ENCODE results near the gene SRPRB. TPM values are rescaled to one million over a fixed set of nuclear protein-coding genes. Genes with fewer than 3 reads are reported as not detected.

SRPRB gene
- total RNA-seq, 4 donors from 2014 or later = 13.8 to 32.1 (median 24.4) TPM

DNA sequence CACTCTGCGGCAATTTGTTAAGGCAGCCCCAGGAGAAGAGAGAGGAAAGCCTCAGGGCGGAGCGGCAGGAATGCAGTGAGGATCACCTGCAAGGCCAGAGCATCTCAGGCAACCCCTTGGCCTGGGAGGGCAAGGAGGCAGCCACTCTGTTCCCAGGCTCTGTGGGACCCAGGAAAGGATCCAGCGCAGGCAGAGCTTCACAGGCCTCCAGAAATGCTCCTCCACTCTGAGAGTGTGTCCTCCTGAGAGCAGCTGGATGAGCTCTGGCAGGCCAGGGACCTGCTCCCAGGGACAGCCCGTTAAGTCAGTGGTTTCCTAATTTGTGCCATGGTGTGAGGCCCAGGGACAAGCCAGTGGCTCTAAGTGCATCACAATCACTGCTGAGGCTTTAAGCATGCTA, 54.9 kb downstream of the SRPRB start:
- ATAC-seq = no peak
- H3K27me3 ChIP-seq = no peaks in the 10 kb centered on the region
- WGBS, 2 donors (ENCODE audit: low coverage in 1 of 2) = 100% methylated on average over 3 of the region's 5 CpGs; no CpG with 5 or more reads in 1 of the 2 donors

DNA sequence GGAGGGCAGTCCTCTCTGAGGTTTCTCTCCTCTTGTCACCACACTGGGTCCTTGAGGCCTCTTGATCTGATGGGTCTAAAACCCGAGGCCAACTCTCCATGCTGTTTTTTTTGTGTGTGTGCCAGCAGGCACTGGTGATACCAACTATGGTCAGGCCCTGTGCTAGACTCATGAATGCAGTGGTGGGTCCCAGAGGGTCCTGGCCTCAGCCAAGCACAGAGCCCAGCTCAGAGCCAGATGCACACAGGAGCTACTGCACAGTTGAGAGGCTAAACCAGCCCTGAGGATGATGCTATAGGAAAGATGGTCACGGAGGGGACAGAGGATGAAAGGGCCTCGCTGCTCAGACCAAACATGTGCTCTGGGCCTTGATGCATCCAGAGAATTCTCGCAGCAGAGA, 56.5 kb downstream of the SRPRB start:
- H3K27me3 ChIP-seq = no peaks in the 10 kb centered on the region
- H3K4me3 ChIP-seq = no peak overlapping the region
- H3K27ac ChIP-seq = no peak overlapping the region
- TF ChIP-seq EP300 (IDR thresholded peaks at IDR 0.05) (no peak), POLR2AphosphoS5 (IDR thresholded peaks at IDR 0.05) (no peak), POLR2A (IDR thresholded peaks at IDR 0.05) (no peak)
- TF ChIP-seq, protein P1, sequence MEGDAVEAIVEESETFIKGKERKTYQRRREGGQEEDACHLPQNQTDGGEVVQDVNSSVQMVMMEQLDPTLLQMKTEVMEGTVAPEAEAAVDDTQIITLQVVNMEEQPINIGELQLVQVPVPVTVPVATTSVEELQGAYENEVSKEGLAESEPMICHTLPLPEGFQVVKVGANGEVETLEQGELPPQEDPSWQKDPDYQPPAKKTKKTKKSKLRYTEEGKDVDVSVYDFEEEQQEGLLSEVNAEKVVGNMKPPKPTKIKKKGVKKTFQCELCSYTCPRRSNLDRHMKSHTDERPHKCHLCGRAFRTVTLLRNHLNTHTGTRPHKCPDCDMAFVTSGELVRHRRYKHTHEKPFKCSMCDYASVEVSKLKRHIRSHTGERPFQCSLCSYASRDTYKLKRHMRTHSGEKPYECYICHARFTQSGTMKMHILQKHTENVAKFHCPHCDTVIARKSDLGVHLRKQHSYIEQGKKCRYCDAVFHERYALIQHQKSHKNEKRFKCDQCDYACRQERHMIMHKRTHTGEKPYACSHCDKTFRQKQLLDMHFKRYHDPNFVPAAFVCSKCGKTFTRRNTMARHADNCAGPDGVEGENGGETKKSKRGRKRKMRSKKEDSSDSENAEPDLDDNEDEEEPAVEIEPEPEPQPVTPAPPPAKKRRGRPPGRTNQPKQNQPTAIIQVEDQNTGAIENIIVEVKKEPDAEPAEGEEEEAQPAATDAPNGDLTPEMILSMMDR (IDR thresholded peaks at IDR 0.05) = no peak
- 86% methylated on average over 4 of the region's 4 CpGs; no CpG with 5 or more reads in 1 of the 2 donors for WGBS, 2 donors (ENCODE audit: low coverage in 1 of 2)
- H3K36me3 ChIP-seq = peaks cover 0 to 10% of the 10 kb centered on the region in 2 donors
- ATAC-seq = no peak
- no peaks in the 10 kb centered on the region for H3K9me3 ChIP-seq
- no peaks in the 10 kb centered on the region for H3K4me1 ChIP-seq

More for the DNA sequence above, 54.9 kb downstream of the SRPRB start:
- Histone ChIP-seq H3K4me3 (no peak overlapping the region), H3K27ac (no peak overlapping the region), H3K36me3 (peaks cover 0 to 10% of the 10 kb centered on the region in 2 donors), H3K9me3 (no peaks in the 10 kb centered on the region), H3K4me1 (no peaks in the 10 kb centered on the region)
- TF ChIP-seq POLR2A (IDR thresholded peaks at IDR 0.05) = no peak
- TF ChIP-seq, protein P1 (IDR thresholded peaks at IDR 0.05) = no peak
- TF ChIP-seq POLR2AphosphoS5 (IDR thresholded peaks at IDR 0.05) = no peak
- TF ChIP-seq EP300 (IDR thresholded peaks at IDR 0.05) = no peak

DNA sequence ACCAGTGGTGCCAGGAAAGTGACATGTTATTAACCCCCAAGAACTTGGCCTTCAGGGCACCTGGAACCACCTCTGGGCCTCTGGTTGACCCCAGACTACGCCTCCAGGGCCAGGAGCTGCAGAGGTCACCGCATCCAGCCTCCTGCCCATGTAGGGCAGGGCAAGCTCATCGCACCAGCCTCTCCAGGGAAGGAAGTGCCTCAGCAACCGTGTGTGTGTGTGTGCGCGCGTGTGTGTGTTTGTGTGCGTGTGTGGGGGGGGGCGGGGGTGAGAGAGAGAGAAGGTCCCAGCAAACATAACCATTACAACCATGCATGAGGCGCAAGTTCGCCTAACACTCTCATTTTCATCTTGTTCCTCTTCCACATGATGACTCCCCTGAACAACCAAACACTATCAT, 58.3 kb downstream of the SRPRB start:
- Histone ChIP-seq H3K36me3 (peaks cover 0 to 10% of the 10 kb centered on the region in 2 donors), H3K9me3 (no peaks in the 10 kb centered on the region), H3K4me1 (peaks cover 0 to 9% (median 0%) of the 10 kb centered on the region in 3 donors), H3K4me3 (no peak overlapping the region), H3K27me3 (no peaks in the 10 kb centered on the region), H3K27ac (no peak overlapping the region)
- TF ChIP-seq POLR2A (IDR thresholded peaks at IDR 0.05) = no peak
- TF ChIP-seq, protein P1 (IDR thresholded peaks at IDR 0.05) = no peak
- no peak for TF ChIP-seq POLR2AphosphoS5 (IDR thresholded peaks at IDR 0.05)
- TF ChIP-seq EP300 (IDR thresholded peaks at IDR 0.05) = no peak
- ATAC-seq = no peak
- 89% methylated on average over 3 of the region's 11 CpGs; no CpG with 5 or more reads in 1 of the 2 donors for WGBS, 2 donors (ENCODE audit: low coverage in 1 of 2)

DNA sequence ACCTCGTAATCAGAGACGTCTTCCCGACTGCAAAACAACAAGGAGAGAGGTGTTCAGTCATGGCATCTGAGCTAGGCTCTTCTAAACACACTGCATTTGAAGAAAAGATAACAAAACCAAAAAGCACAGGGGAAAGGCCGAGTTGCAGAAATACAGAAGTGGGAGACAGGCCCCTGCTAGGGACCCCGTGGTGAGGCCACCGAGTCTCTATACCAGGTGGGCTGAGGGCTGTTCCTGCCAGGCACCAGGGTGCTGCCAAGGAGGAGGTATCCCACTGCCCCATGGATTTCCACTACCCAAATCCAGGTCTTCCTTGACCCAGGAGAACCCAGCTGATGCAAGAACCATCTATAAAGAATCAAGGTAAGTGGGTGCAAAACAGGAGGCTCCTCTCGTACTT, 59.0 kb downstream of the SRPRB start:
- Histone ChIP-seq H3K4me1 (peaks cover 0 to 15% (median 0%) of the 10 kb centered on the region in 3 donors), H3K36me3 (peaks cover 0 to 10% of the 10 kb centered on the region in 2 donors), H3K4me3 (no peak overlapping the region), H3K27ac (no peak overlapping the region), H3K9me3 (no peaks in the 10 kb centered on the region), H3K27me3 (no peaks in the 10 kb centered on the region)
- ATAC-seq = no peak
- no peak for TF ChIP-seq POLR2A (IDR thresholded peaks at IDR 0.05)
- TF ChIP-seq POLR2AphosphoS5 (IDR thresholded peaks at IDR 0.05) = no peak
- TF ChIP-seq EP300 (IDR thresholded peaks at IDR 0.05) = no peak
- TF ChIP-seq, protein P1 (IDR thresholded peaks at IDR 0.05) = no peak
- WGBS, 2 donors (ENCODE audit: low coverage in 1 of 2) = 81% methylated on average over 5 of the region's 7 CpGs; no CpG with 5 or more reads in 1 of the 2 donors

DNA sequence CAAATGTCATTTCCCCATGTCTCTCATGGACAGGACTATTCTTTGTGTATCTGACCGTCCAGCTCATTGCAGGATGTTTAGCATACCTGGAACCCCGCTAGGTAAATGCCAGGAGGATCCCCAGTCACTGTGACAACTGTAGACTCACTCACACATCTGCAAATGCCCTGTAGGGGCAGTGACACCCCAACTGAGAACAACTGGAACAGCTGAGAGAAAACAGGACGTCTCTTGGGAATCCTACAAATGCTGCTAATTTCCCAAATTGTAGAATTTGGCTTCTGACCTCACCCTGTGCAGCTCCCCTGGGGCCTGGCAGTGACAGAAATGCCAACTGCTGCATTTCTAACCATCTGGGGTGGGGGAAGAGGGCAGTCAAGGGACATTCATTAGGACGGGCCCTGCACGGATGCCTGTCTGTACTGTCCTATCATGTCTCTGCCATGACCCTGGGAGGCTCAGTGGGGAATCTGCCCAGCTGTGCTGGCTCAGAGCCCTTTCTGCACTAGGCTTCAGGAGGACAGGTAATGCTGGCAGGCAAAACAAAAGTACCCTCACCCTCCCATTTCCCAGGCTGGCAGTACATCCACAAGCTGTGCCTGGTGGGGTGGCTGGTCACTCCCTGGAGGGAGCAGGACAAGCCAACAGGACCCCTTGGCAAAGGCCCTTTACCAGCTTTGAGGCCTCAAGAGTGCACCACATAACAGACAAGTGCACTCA, 59.7 kb downstream of the SRPRB start:
- TF ChIP-seq EP300 (IDR thresholded peaks at IDR 0.05) (no peak), POLR2A (IDR thresholded peaks at IDR 0.05) (no peak), POLR2AphosphoS5 (IDR thresholded peaks at IDR 0.05) (no peak)
- TF ChIP-seq, protein P1 (IDR thresholded peaks at IDR 0.05) = no peak
- no peak overlapping the region for H3K27ac ChIP-seq
- ATAC-seq = no peak
- no peaks in the 10 kb centered on the region for H3K9me3 ChIP-seq
- 60 to 90% methylated on average over 1 to 2 of the region's 5 CpGs for WGBS, 2 donors (ENCODE audit: low coverage in 1 of 2)
- peaks cover 0 to 15% (median 0%) of the 10 kb centered on the region in 3 donors for H3K4me1 ChIP-seq
- no peaks in the 10 kb centered on the region for H3K27me3 ChIP-seq
- H3K4me3 ChIP-seq = no peak overlapping the region
- peaks cover 0 to 10% of the 10 kb centered on the region in 2 donors for H3K36me3 ChIP-seq
